Liver (tissue), 9 donors: ENCODE results near the gene TSPAN32. TPM values are rescaled to one million over a fixed set of nuclear protein-coding genes. Genes with fewer than 3 reads are reported as not detected.

Experiments
- DNase-seq: peaks from one replicate; pipeline ENCODE4 v3.0.0-alpha.2; 2017; ENCODE audit warnings: low spot score
- H3K27ac ChIP-seq, 2 donors: one replicate each; pipeline ENCODE4 v1.7.0; 2013; ENCODE audit warnings: inconsistent platforms in 2 of 2, low read length in 2 of 2, control low read depth in 1 of 2, low read depth in 1 of 2, mild to moderate bottlenecking in 1 of 2
- H3K27me3 ChIP-seq, 4 donors: one replicate each; pipeline versions ENCODE4 v1.6.1 to v1.7.0; 2013; ENCODE audit warnings: low read length in 3 of 4, inconsistent platforms in 1 of 4, mild to moderate bottlenecking in 1 of 4, moderate library complexity in 1 of 4; ENCODE audit not compliant: control insufficient read depth in 4 of 4, insufficient read depth in 4 of 4
- H3K36me3 ChIP-seq, 4 donors: one replicate each; pipeline versions ENCODE4 v1.6.1 to v1.7.0; 2013; ENCODE audit warnings: low read length in 3 of 4, mild to moderate bottlenecking in 3 of 4, low read depth in 1 of 4, moderate library complexity in 1 of 4; ENCODE audit not compliant: control insufficient read depth in 4 of 4, insufficient read depth in 3 of 4
- H3K4me1 ChIP-seq, 4 donors: one replicate each; pipeline versions ENCODE4 v1.6.1 to v1.7.0; 2013; ENCODE audit warnings: low read length in 3 of 4, mild to moderate bottlenecking in 3 of 4, moderate library complexity in 1 of 4; ENCODE audit not compliant: control insufficient read depth in 4 of 4, insufficient read depth in 4 of 4
- H3K4me3 ChIP-seq, 3 donors: one replicate each; pipeline versions ENCODE4 v1.6.1 to v1.7.0; 2013; ENCODE audit warnings: low read length in 3 of 3, control low read depth in 1 of 3, low read depth in 1 of 3, mild to moderate bottlenecking in 1 of 3
- H3K9ac ChIP-seq, 2 donors: one replicate each; pipeline ENCODE4 v1.7.0; 2013; ENCODE audit warnings: low read length in 2 of 2, mild to moderate bottlenecking in 2 of 2, moderate library complexity in 2 of 2, control low read depth in 1 of 2, low read depth in 1 of 2
- H3K9me3 ChIP-seq, 4 donors: one replicate each; pipeline versions ENCODE4 v1.6.1 to v1.7.0; 2013; ENCODE audit warnings: low read length in 3 of 4; ENCODE audit not compliant: control insufficient read depth in 4 of 4
- CTCF ChIP-seq: fragments of 150-350 bp; IDR thresholded peaks from 2 replicates; pipeline ENCODE4 v1.5.1; 2017; ENCODE audit warnings: improper control_type of control experiment, low read depth, low read length; ENCODE audit not compliant: missing input control
- EGR1 ChIP-seq, 2 donors: IDR thresholded peaks; 2 replicates each; pipeline ENCODE4 v1.6.1; 2016 to 2018; ENCODE audit warnings: antibody characterized with exemption in 2 of 2, low read depth in 2 of 2
- FOXA2 ChIP-seq: IDR thresholded peaks from 2 replicates; pipeline ENCODE4 v1.6.1; 2016; ENCODE audit warnings: antibody characterized with exemption
- HNF4G ChIP-seq: IDR thresholded peaks from 2 replicates; pipeline ENCODE4 v1.6.1; 2016; ENCODE audit warnings: antibody characterized with exemption
- JUND ChIP-seq, 2 donors: IDR thresholded peaks; 2 replicates each; pipeline ENCODE4 v1.6.1; 2016; ENCODE audit warnings: antibody characterized with exemption in 2 of 2
- RAD21 ChIP-seq, 2 donors: IDR thresholded peaks; 2 replicates each; pipeline ENCODE4 v1.6.1; 2016; ENCODE audit warnings: antibody characterized with exemption in 2 of 2, mild to moderate bottlenecking in 2 of 2
- REST ChIP-seq: IDR thresholded peaks from 2 replicates; pipeline ENCODE4 v1.6.1; 2016; ENCODE audit warnings: antibody characterized with exemption, mild to moderate bottlenecking
- RXRA ChIP-seq, 2 donors: IDR thresholded peaks; 2 replicates each; pipeline ENCODE4 v1.6.1; 2017 to 2018; ENCODE audit warnings: antibody characterized with exemption in 2 of 2, mild to moderate bottlenecking in 1 of 2
- SP1 ChIP-seq: IDR thresholded peaks from 2 replicates; pipeline ENCODE4 v1.6.1; 2018; ENCODE audit warnings: antibody characterized with exemption, mild to moderate bottlenecking
- TAF1 ChIP-seq: conservative IDR thresholded peaks from 2 replicates; pipeline ENCODE4 v1.6.1; 2016; ENCODE audit warnings: antibody characterized with exemption, mild to moderate bottlenecking
- YY1 ChIP-seq: IDR thresholded peaks from 2 replicates; pipeline ENCODE4 v1.6.1; 2016; ENCODE audit warnings: antibody characterized with exemption, mild to moderate bottlenecking
- ZBTB33 ChIP-seq: IDR thresholded peaks from 2 replicates; pipeline ENCODE4 v1.6.1; 2016; ENCODE audit warnings: antibody characterized with exemption
- WGBS: extraction: QIAGEN DNeasy Blood & Tissue Kit; methylation state at CpG from one replicate; pipeline ENCODE4 v1.1.7; 2013; 5-methylcytosine and 5-hydroxymethylcytosine counted together
- polyA plus RNA-seq, 2 donors: library from polyadenylated mRNA; stranded (reverse) in 1 of 2; unstranded in 1 of 2; fragments of 200-250 nt in 1 of 2; fragments of >200 nt in 1 of 2; fragmentation: Nextera tagmentation in 1 of 2; extraction: Ambion mirVana in 1 of 2; gene quantifications; one replicate each; pipeline versions ENCODE4 v1.2.1 to v1.2.3, GENCODE V29; 2013 to 2015
- total RNA-seq, 2 donors: library from RNA; depleted of rRNA; stranded (reverse); fragments of >200 nt; gene quantifications; one replicate each; pipeline ENCODE4 v1.2.3, GENCODE V29; 2014
- TF ChIP-seq, protein P1 (sequence below): IDR thresholded peaks from 2 replicates; pipeline ENCODE4 v1.6.1; 2016; ENCODE audit warnings: antibody characterized with exemption
- TF ChIP-seq, protein P2 (sequence below): IDR thresholded peaks from 2 replicates; pipeline ENCODE4 v1.6.1; 2016; ENCODE audit warnings: antibody characterized with exemption
- donor health status: healthy.
- donor health status: healthy.
- donor health status: healthy.
- donor health status: healthy.
- donor health status: healthy.

TSPAN32 gene
- total and polyA plus RNA-seq, 4 donors, result 0.25 to 71.4 (median 0.45) TPM

DNA sequence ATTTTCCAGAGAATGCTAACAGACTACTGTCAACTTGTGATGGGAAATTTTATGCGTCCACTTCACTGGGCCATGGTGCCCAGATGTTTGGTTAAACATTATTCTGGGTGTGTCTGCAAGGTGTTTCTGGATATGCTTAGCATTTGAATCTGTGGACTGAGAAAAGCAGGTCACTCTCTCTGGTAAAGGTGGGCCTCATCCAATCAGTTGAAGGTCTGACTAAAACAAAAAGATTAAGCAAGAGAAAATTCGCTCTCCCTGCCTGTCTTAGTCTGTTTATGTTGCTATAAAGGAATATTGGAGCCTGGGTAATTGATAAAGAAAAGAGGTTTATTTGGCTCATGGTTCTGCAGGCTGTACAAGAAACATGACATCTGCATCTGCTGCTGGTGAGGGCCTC, 43.2 kb downstream of the TSPAN32 start:
- Histone ChIP-seq H3K9me3 (no peaks in the 10 kb centered on the region), H3K27ac (no peak overlapping the region), H3K36me3 (no peaks in the 10 kb centered on the region), H3K9ac (no peak overlapping the region), H3K27me3 (no peaks in the 10 kb centered on the region), H3K4me3 (no peak overlapping the region), H3K4me1 (peaks cover 0 to 12% (median 10%) of the 10 kb centered on the region in 4 donors)
- no peak for DNase-seq
- no peak for TF ChIP-seq EGR1 (IDR thresholded peaks at IDR 0.05; ENCODE audit: low read depth in 2 of 2)
- TF ChIP-seq FOXA2, result no peak
- WGBS, result 94% methylated on average over 2 of the region's 2 CpGs

GRCh38 chr11:2346014-2346413, 44.2 kb downstream of the TSPAN32 start:
- 92% methylated on average over 4 of the region's 4 CpGs for WGBS
- no peak overlapping the region for H3K9ac ChIP-seq
- no peak for DNase-seq

GRCh38 chr11:2346586-2347307, 44.9 kb downstream of the TSPAN32 start:
- 84% methylated on average over 10 of the region's 10 CpGs for WGBS
- Histone ChIP-seq H3K4me1 (peaks cover 0 to 12% (median 10%) of the 10 kb centered on the region in 4 donors), H3K4me3 (peak overlapping the region in 2 of 3 donors; percentile 2 to 8), H3K9ac (no peak overlapping the region), H3K9me3 (no peaks in the 10 kb centered on the region), H3K36me3 (no peaks in the 10 kb centered on the region), H3K27ac (peak overlapping the region; percentile 48 to 73), H3K27me3 (no peaks in the 10 kb centered on the region)
- no peak for DNase-seq
- TF ChIP-seq SP1 (no peak), CTCF (no peak), HNF4G (no peak), YY1 (no peak), FOXA2 (no peak), EGR1 (IDR thresholded peaks at IDR 0.05; ENCODE audit: low read depth in 2 of 2) (no peak), ZBTB33 (no peak), RAD21 (IDR thresholded peaks at IDR 0.05) (no peak), RXRA (IDR thresholded peaks at IDR 0.05) (no peak), REST (no peak), JUND (IDR thresholded peaks at IDR 0.05) (no peak), TAF1 (no peak)
- TF ChIP-seq, protein P1, sequence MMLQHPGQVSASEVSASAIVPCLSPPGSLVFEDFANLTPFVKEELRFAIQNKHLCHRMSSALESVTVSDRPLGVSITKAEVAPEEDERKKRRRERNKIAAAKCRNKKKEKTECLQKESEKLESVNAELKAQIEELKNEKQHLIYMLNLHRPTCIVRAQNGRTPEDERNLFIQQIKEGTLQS, result no peak
- TF ChIP-seq, protein P2, sequence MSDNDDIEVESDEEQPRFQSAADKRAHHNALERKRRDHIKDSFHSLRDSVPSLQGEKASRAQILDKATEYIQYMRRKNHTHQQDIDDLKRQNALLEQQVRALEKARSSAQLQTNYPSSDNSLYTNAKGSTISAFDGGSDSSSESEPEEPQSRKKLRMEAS, result no peak

More at GRCh38 chr11:2346014-2346413, 44.2 kb downstream of the TSPAN32 start:
- no peak overlapping the region for H3K27ac ChIP-seq
- no peak overlapping the region for H3K4me3 ChIP-seq
- H3K9me3 ChIP-seq, result no peaks in the 10 kb centered on the region
- no peaks in the 10 kb centered on the region for H3K36me3 ChIP-seq
- no peak for TF ChIP-seq ZBTB33
- H3K4me1 ChIP-seq, result peaks cover 0 to 12% (median 10%) of the 10 kb centered on the region in 4 donors
- H3K27me3 ChIP-seq, result no peaks in the 10 kb centered on the region
